ENCODE data around the gene ZNF280D. TPM values are rescaled to one million over a fixed set of nuclear protein-coding genes. Genes with fewer than 3 reads are reported as not detected.

ZNF280D gene
- total RNA-seq, 1 experiment from 2014 or later, result 28.7 TPM

DNA sequence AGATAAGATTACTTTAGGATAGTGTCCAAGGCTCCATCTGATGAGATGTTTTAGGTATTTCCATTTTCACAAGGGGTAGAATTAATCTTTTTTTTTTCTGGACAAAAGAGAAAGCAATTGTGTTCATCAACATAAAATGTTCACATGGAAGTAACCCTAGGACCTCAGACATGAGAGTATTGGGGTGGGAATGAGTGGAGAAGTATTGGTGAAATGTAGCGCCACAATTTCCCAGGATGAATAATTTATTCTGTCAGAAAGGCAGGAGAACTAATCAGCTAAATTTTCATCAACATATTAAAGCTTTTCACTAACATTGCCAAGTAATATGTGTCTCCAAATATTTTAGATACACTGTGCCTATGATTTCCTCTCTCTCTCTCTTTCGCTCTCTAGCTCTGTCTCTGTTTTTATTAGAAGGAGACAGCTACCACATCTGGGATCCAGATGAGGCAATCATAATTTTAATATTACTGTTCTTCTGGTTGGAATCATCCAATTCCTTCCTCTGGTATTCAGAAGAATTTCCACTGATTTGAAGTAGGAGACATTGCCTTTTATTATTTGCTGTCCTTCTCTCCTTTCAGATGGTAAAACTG, 21.6 kb upstream of the ZNF280D start:
- DNase-seq, result no peak
- Mint-ChIP-seq H3K36me3 (ENCODE audit: insufficient read depth, unreplicated experiment) (no peaks in the 10 kb centered on the region), H3K27ac (ENCODE audit: unreplicated experiment) (no peak overlapping the region), H3K4me1 (ENCODE audit: low read depth, unreplicated experiment) (no peaks in the 10 kb centered on the region), H3K27me3 (ENCODE audit: insufficient read depth, unreplicated experiment) (peaks cover 10% of the 10 kb centered on the region), H3K4me3 (ENCODE audit: unreplicated experiment) (no peak overlapping the region), H3K9me3 (ENCODE audit: unreplicated experiment) (no peaks in the 10 kb centered on the region)
- Histone ChIP-seq H3K27me3 (replicated peaks; ENCODE audit: control insufficient read depth, insufficient read depth, low read length) (no peaks in the 10 kb centered on the region), H3K9me3 (no peaks in the 10 kb centered on the region), H3K36me3 (ENCODE audit: control insufficient read depth, insufficient read depth, low read length) (no peaks in the 10 kb centered on the region), H3K4me3 (ENCODE audit: low read depth, low read length) (no peak overlapping the region), H3K4me1 (no peaks in the 10 kb centered on the region)
- no TSS peak for BruUV-seq (replicated peaks)
- intact Hi-C loops (cut with micrococcal nuclease; ENCODE audit: unreplicated experiment), result no loop called here
- POLR2A ChIA-PET, result no interaction called here
- TF ChIP-seq, protein P1, sequence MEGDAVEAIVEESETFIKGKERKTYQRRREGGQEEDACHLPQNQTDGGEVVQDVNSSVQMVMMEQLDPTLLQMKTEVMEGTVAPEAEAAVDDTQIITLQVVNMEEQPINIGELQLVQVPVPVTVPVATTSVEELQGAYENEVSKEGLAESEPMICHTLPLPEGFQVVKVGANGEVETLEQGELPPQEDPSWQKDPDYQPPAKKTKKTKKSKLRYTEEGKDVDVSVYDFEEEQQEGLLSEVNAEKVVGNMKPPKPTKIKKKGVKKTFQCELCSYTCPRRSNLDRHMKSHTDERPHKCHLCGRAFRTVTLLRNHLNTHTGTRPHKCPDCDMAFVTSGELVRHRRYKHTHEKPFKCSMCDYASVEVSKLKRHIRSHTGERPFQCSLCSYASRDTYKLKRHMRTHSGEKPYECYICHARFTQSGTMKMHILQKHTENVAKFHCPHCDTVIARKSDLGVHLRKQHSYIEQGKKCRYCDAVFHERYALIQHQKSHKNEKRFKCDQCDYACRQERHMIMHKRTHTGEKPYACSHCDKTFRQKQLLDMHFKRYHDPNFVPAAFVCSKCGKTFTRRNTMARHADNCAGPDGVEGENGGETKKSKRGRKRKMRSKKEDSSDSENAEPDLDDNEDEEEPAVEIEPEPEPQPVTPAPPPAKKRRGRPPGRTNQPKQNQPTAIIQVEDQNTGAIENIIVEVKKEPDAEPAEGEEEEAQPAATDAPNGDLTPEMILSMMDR (IDR thresholded peaks at IDR 0.05; ENCODE audit: insufficient read depth in 1 of 2, low read depth in 1 of 2, low read length in 1 of 2, severe bottlenecking in 1 of 2, unreplicated experiment in 1 of 2), result no peak
- CTCF ChIA-PET, result no interaction called here

DNA sequence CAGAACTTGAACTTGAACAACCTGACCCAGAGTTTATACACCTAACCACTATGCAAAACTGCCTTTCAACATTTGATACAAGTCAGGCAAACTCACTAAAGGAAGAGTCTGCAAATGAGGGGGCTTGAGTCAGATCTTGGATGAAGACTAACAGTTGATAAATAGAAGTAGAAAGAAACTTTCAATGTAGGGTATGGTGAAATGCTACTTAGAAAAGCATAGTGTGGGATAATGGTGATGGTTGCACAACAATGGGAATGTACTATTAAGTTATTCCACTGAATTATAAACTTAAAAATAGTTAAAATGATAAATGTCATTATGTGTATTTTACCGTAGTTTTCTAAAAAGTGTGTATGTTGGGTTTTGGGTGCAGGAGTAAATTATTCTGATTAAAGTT, 19.7 kb upstream of the ZNF280D start:
- Mint-ChIP-seq H3K9me3 (ENCODE audit: unreplicated experiment) (no peaks in the 10 kb centered on the region), H3K36me3 (ENCODE audit: insufficient read depth, unreplicated experiment) (no peaks in the 10 kb centered on the region), H3K4me1 (ENCODE audit: low read depth, unreplicated experiment) (no peaks in the 10 kb centered on the region), H3K27me3 (ENCODE audit: insufficient read depth, unreplicated experiment) (peaks cover 5% of the 10 kb centered on the region), H3K27ac (ENCODE audit: unreplicated experiment) (no peak overlapping the region), H3K4me3 (ENCODE audit: unreplicated experiment) (no peak overlapping the region)
- ChIA-PET CTCF (no interaction called here), POLR2A (no interaction called here)
- no peaks in the 10 kb centered on the region for H3K9me3 ChIP-seq
- H3K4me1 ChIP-seq, result no peaks in the 10 kb centered on the region
- no peak for DNase-seq
- intact Hi-C loops (cut with micrococcal nuclease; ENCODE audit: unreplicated experiment), result no loop called here
- TF ChIP-seq, protein P1 (IDR thresholded peaks at IDR 0.05; ENCODE audit: insufficient read depth in 1 of 2, low read depth in 1 of 2, low read length in 1 of 2, severe bottlenecking in 1 of 2, unreplicated experiment in 1 of 2), result no peak
- H3K4me3 ChIP-seq (ENCODE audit: low read depth, low read length), result no peak overlapping the region
- no TSS peak for BruUV-seq (replicated peaks)
- H3K36me3 ChIP-seq (ENCODE audit: control insufficient read depth, insufficient read depth, low read length), result no peaks in the 10 kb centered on the region
- H3K27me3 ChIP-seq (replicated peaks; ENCODE audit: control insufficient read depth, insufficient read depth, low read length), result no peaks in the 10 kb centered on the region

DNA sequence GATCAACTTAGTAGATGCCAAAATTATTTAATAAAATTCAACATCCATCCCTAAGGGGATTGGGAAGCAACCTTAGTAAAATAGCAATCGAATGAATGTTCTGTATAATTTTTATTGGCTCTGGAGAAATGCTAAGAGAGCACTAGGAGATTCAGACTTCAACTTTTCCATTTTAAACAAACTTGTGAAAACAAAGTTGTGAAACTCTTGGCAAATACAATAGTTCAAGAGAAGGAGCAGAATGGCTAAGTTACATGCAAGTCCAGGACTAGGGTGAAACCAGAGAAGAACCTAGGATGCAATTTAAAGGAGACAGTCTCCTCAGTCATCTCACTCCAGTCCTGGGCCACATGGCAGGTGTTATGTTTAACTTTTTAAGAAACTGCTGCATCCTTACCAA, 16.7 kb upstream of the ZNF280D start:
- H3K27me3 ChIP-seq (replicated peaks; ENCODE audit: control insufficient read depth, insufficient read depth, low read length), result no peaks in the 10 kb centered on the region
- POLR2A ChIA-PET, result no interaction called here
- no peaks in the 10 kb centered on the region for H3K9me3 ChIP-seq
- no peaks in the 10 kb centered on the region for H3K4me1 ChIP-seq
- no peak overlapping the region for H3K4me3 ChIP-seq (ENCODE audit: low read depth, low read length)
- H3K36me3 ChIP-seq (ENCODE audit: control insufficient read depth, insufficient read depth, low read length), result no peaks in the 10 kb centered on the region
- peaks cover 5% of the 10 kb centered on the region for H3K27me3 Mint-ChIP-seq (ENCODE audit: insufficient read depth, unreplicated experiment)
- intact Hi-C loops (cut with micrococcal nuclease; ENCODE audit: unreplicated experiment), result no loop called here
- no peaks in the 10 kb centered on the region for H3K4me1 Mint-ChIP-seq (ENCODE audit: low read depth, unreplicated experiment)
- TF ChIP-seq, protein P1 (IDR thresholded peaks at IDR 0.05; ENCODE audit: insufficient read depth in 1 of 2, low read depth in 1 of 2, low read length in 1 of 2, severe bottlenecking in 1 of 2, unreplicated experiment in 1 of 2), result no peak
- no peaks in the 10 kb centered on the region for H3K9me3 Mint-ChIP-seq (ENCODE audit: unreplicated experiment)
- no peak for DNase-seq
- BruUV-seq (replicated peaks), result no TSS peak
- CTCF ChIA-PET, result no interaction called here
- H3K27ac Mint-ChIP-seq (ENCODE audit: unreplicated experiment), result no peak overlapping the region
- no peaks in the 10 kb centered on the region for H3K36me3 Mint-ChIP-seq (ENCODE audit: insufficient read depth, unreplicated experiment)
- H3K4me3 Mint-ChIP-seq (ENCODE audit: unreplicated experiment), result no peak overlapping the region

Data from Caco-2 (cell line).